Panc1 (cell line): ENCODE measurements around the gene TXNDC9.

Experiments used
- CTCF ChIP-seq: fragments of 450-650 bp; IDR thresholded peaks from 2 replicates; pipeline ENCODE4 v1.5.1; 2017; ENCODE audit warnings: mild to moderate bottlenecking
- POLR2AphosphoS5 ChIP-seq: IDR thresholded peaks from 2 replicates; pipeline ENCODE4 v1.6.1; 2012; ENCODE audit warnings: mild to moderate bottlenecking, low read depth, low read length, moderate library complexity
- REST ChIP-seq, 2 experiments: IDR thresholded peaks; 2 replicates each; pipeline ENCODE4 v1.6.1; 2011 to 2012; ENCODE audit warnings: low read depth in 2 of 2, control low read depth in 1 of 2, low read length in 1 of 2, mild to moderate bottlenecking in 1 of 2, moderate library complexity in 1 of 2; ENCODE audit not compliant: insufficient read depth in 1 of 2
- SIN3A ChIP-seq: IDR thresholded peaks from 2 replicates; pipeline ENCODE4 v1.6.1; 2012; ENCODE audit warnings: low read depth, mild to moderate bottlenecking, low read length, moderate library complexity, borderline replicate concordance; ENCODE audit not compliant: insufficient read depth
- TCF7L2 ChIP-seq: IDR thresholded peaks from 2 replicates; pipeline ENCODE4 v1.6.1; 2011; ENCODE audit warnings: mild to moderate bottlenecking, low read depth, low read length, inconsistent platforms

GRCh38 chr2:99342536-99342935, 6.4 kb upstream of the TXNDC9 start:
- no peak for TF ChIP-seq CTCF
- TF ChIP-seq SIN3A, result no peak
- TF ChIP-seq REST (IDR thresholded peaks at IDR 0.05; ENCODE audit: insufficient read depth in 1 of 2, low read depth in 2 of 2, low read length in 1 of 2), result no peak
- TF ChIP-seq TCF7L2, result no peak
- TF ChIP-seq POLR2AphosphoS5, result no peak
